GM12878 (cell line): ENCODE measurements around the gene IQGAP3. TPM values are rescaled to one million over a fixed set of nuclear protein-coding genes. Genes with fewer than 3 reads are reported as not detected.

Experiments used
- ATAC-seq: fragments of 200-7000 bp; cut with Tn5 transposase; 3 replicates; pipeline ENCODE4 v1.9.1; 2020; ENCODE audit warnings: mild to moderate bottlenecking, moderate library complexity
- BruUV-seq: library from RNA; stranded (reverse); fragments of 400-500 nt; replicated peaks from 2 replicates; lab custom pipeline; 2021; lab: Mats Ljungman, UMichigan
- CTCF ChIA-PET: fragments of 300-600 bp; sonication (Branson Sonifier 250); formaldehyde crosslinking; extraction: SDS; loops from one replicate; lab custom pipeline; 2021; ENCODE audit warnings: inconsistent platforms; lab: Yijun Ruan, JAX
- POLR2A ChIA-PET: fragments of 350-600 bp; formaldehyde crosslinking; extraction: SDS; loops from one replicate; lab custom pipeline; 2021; ENCODE audit warnings: inconsistent platforms; lab: Charles Lee
- RAD21 ChIA-PET: fragments of 300-600 bp; sonication (Branson Sonifier 250); formaldehyde crosslinking; loops from one replicate; lab custom pipeline; 2023; ENCODE audit warnings: antibody characterized with exemption; ENCODE audit not compliant: unreplicated experiment; lab: Charles Lee
- SMC1A ChIA-PET: fragments of 300-600 bp; sonication (Branson Sonifier 250); formaldehyde crosslinking; loops from one replicate; lab custom pipeline; 2023; ENCODE audit not compliant: unreplicated experiment, uncharacterized antibody; lab: Charles Lee
- DNase-seq: peaks from one replicate; pipeline ENCODE4 v3.0.0-alpha.2; 2011; ENCODE audit warnings: low read depth, low spot score
- FAIRE-seq: peaks from 3 replicates; lab custom pipeline; 2011; peaks lifted over from hg19 to GRCh38; lab: Jason Lieb, UNC
- H2AFZ ChIP-seq: 2 replicates; pipeline ENCODE4 v1.6.0; 2011; ENCODE audit warnings: low read depth, low read length, control low read depth; ENCODE audit not compliant: control insufficient read depth
- H3K27ac ChIP-seq: 2 replicates; pipeline ENCODE4 v1.5.1; 2011; ENCODE audit warnings: control low read depth; ENCODE audit not compliant: control insufficient read depth, insufficient read depth
- H3K27me3 ChIP-seq, 2 experiments: replicated peaks in 1 of 2; 2 replicates each; pipeline versions ENCODE4 v1.6.0 to v1.6.1; 2011; ENCODE audit warnings: low read length in 1 of 2; ENCODE audit not compliant: control insufficient read depth in 2 of 2, insufficient read depth in 2 of 2
- H3K36me3 ChIP-seq, 2 experiments: 2 replicates each; pipeline ENCODE4 v1.5.1; 2011; ENCODE audit warnings: low read length in 1 of 2; ENCODE audit not compliant: control insufficient read depth in 2 of 2, insufficient read depth in 2 of 2
- H3K4me1 ChIP-seq: 2 replicates; pipeline ENCODE4 v1.6.1; 2011; ENCODE audit warnings: mild to moderate bottlenecking, low read length, moderate library complexity, mixed read lengths; ENCODE audit not compliant: control insufficient read depth, insufficient read depth
- H3K4me2 ChIP-seq: 2 replicates; pipeline ENCODE4 v1.6.0; 2011; ENCODE audit warnings: control low read depth; ENCODE audit not compliant: control insufficient read depth, insufficient read depth
- H3K4me3 ChIP-seq: fragments of 200-600 bp; sonication (generic); 2 replicates; pipeline ENCODE4 v1.5.1; 2016
- H3K79me2 ChIP-seq: 2 replicates; pipeline ENCODE4 v1.6.0; 2011; ENCODE audit warnings: low read length; ENCODE audit not compliant: control insufficient read depth, insufficient read depth
- H3K9ac ChIP-seq: 2 replicates; pipeline ENCODE4 v1.8.0; 2011; ENCODE audit warnings: low read length, control low read depth, mixed read lengths; ENCODE audit not compliant: control insufficient read depth, insufficient read depth
- H3K9me3 ChIP-seq: replicated peaks from 3 replicates; pipeline ENCODE4 v1.5.1; 2011; ENCODE audit warnings: mild to moderate bottlenecking, low read length; ENCODE audit not compliant: control insufficient read depth, insufficient read depth
- H4K20me1 ChIP-seq: 2 replicates; pipeline ENCODE4 v1.6.0; 2011; ENCODE audit not compliant: control insufficient read depth, insufficient read depth
- BACH1 ChIP-seq: fragments of 450-650 bp; IDR thresholded peaks from 2 replicates; pipeline ENCODE4 v1.6.1; 2017; ENCODE audit warnings: mild to moderate bottlenecking, borderline replicate concordance
- CHD1 ChIP-seq: IDR thresholded peaks from 2 replicates; pipeline ENCODE4 v1.6.1; 2012; ENCODE audit warnings: low read depth, low read length, improper control_type of control experiment
- HDAC2 ChIP-seq: fragments of 200-600 bp; sonication (generic); IDR thresholded peaks from 2 replicates; pipeline ENCODE4 v1.6.1; 2017
- IKZF1 ChIP-seq: fragments of 450-650 bp; conservative IDR thresholded peaks from 2 replicates; pipeline ENCODE4 v1.6.1; 2017; ENCODE audit warnings: antibody characterized with exemption, mild to moderate bottlenecking
- JUNB ChIP-seq: IDR thresholded peaks from 2 replicates; pipeline ENCODE4 v1.6.1; 2016; ENCODE audit warnings: antibody characterized with exemption, mild to moderate bottlenecking
- MYC ChIP-seq: IDR thresholded peaks from 2 replicates; pipeline ENCODE4 v1.6.1; 2011; ENCODE audit warnings: mild to moderate bottlenecking, low read length, moderate library complexity, inconsistent platforms; ENCODE audit not compliant: insufficient read depth, insufficient replicate concordance, insufficient read length, severe bottlenecking
- NFXL1 ChIP-seq: fragments of 450-650 bp; IDR thresholded peaks from 2 replicates; pipeline ENCODE4 v1.6.1; 2017; ENCODE audit warnings: antibody characterized with exemption, mild to moderate bottlenecking, borderline replicate concordance
- NR2F1 ChIP-seq: fragments of 450-650 bp; conservative IDR thresholded peaks from 2 replicates; pipeline ENCODE4 v1.6.1; 2017; ENCODE audit warnings: mild to moderate bottlenecking
- POLR2A ChIP-seq: IDR thresholded peaks from 2 replicates; pipeline ENCODE4 v1.6.1; 2011; ENCODE audit warnings: low read depth, mild to moderate bottlenecking, low read length
- STAT1 ChIP-seq: fragments of 450-650 bp; conservative IDR thresholded peaks from 2 replicates; pipeline ENCODE4 v1.6.1; 2014; ENCODE audit warnings: antibody characterized with exemption, mild to moderate bottlenecking
- WGBS: methylation state at CpG from one replicate; pipeline ENCODE4 v1.1.6; 2016; ENCODE audit warnings: low lambda C conversion rate; ENCODE audit not compliant: insufficient replicate concordance, insufficient coverage; ENCODE audit errors: missing lambda C conversion rate; 5-methylcytosine and 5-hydroxymethylcytosine counted together
- in situ Hi-C: fragments of 300-500 bp; cut with MboI; formaldehyde crosslinking; loops from 9 replicates; pipeline ENCODE4 v1.14.3; 2018; ENCODE audit warnings: mixed read lengths
- intact Hi-C: fragments of 100-400 bp; cut with micrococcal nuclease; formaldehyde crosslinking; loops from one replicate; pipeline ENCODE4 v1.14.2; 2022; ENCODE audit not compliant: unreplicated experiment
- polyA plus RNA-seq, 11 experiments: library from polyadenylated mRNA; depleted of rRNA in 4 of 11; unstranded in 6 of 11; stranded (reverse) in 5 of 11; fragments of >200 nt; fragmentation: Nextera tagmentation in 4 of 11; fragmentation: Illumina TruSeq in 1 of 11; extraction: Ambion mirVana in 4 of 11; extraction: Trizol in 1 of 11; gene quantifications; 1 replicate in 1 of 11; 2 replicates in 10 of 11; pipeline versions ENCODE4 v1.2.1 to v1.2.3, GENCODE V29; 2011 to 2016; ENCODE audit warnings: inconsistent platforms in 2 of 11, missing spikeins in 2 of 11, low read depth in 1 of 11
- total RNA-seq, 4 experiments: library from RNA; depleted of rRNA in 3 of 4; stranded (reverse); fragments of >200 nt in 3 of 4; fragmentation: Illumina TruSeq in 1 of 4; extraction: Trizol in 1 of 4; gene quantifications; 2 replicates each; pipeline versions ENCODE4 v1.2.1 to v1.2.3, GENCODE V29; 2013 to 2021
- TF ChIP-seq, protein P1 (sequence below): IDR thresholded peaks from 2 replicates; pipeline ENCODE4 v1.6.1; 2011; ENCODE audit warnings: borderline replicate concordance, low read depth, mild to moderate bottlenecking, moderate library complexity, low read length; ENCODE audit not compliant: insufficient read depth, poor library complexity, severe bottlenecking
- TF ChIP-seq, protein P2 (sequence below): fragments of 450-650 bp; IDR thresholded peaks from 2 replicates; pipeline ENCODE4 v1.6.1; 2017; ENCODE audit warnings: mild to moderate bottlenecking
- TF ChIP-seq, protein P3 (sequence below): IDR thresholded peaks from 2 replicates; pipeline ENCODE4 v1.6.1; 2011; ENCODE audit warnings: low read depth, mild to moderate bottlenecking, low read length, moderate library complexity, borderline replicate concordance; ENCODE audit errors: extremely low read depth
- TF ChIP-seq, protein P4 (sequence below): fragments of 450-650 bp; IDR thresholded peaks from 2 replicates; pipeline ENCODE4 v1.6.1; 2018; ENCODE audit warnings: mild to moderate bottlenecking, low read depth, moderate library complexity; ENCODE audit not compliant: partially characterized antibody
- TF ChIP-seq, protein P5 (sequence below), 3 experiments: IDR thresholded peaks in 2 of 3; conservative IDR thresholded peaks in 1 of 3; 2 replicates each; pipeline ENCODE4 v1.5.1; 2011; ENCODE audit warnings: low read depth in 3 of 3, low read length in 3 of 3, mild to moderate bottlenecking in 3 of 3, control low read depth in 2 of 3, moderate library complexity in 2 of 3, inconsistent platforms in 1 of 3, mixed read lengths in 1 of 3; ENCODE audit not compliant: control insufficient read depth in 2 of 3, insufficient read depth in 1 of 3; ENCODE audit errors: extremely low read depth in 1 of 3

IQGAP3 gene
- total and polyA plus RNA-seq, 10 of the 15 experiments (the other 5 are each of a cell fraction or from before 2014, with no cell fraction given): 1.1 to 10.7 (median 7.9) TPM

DNA sequence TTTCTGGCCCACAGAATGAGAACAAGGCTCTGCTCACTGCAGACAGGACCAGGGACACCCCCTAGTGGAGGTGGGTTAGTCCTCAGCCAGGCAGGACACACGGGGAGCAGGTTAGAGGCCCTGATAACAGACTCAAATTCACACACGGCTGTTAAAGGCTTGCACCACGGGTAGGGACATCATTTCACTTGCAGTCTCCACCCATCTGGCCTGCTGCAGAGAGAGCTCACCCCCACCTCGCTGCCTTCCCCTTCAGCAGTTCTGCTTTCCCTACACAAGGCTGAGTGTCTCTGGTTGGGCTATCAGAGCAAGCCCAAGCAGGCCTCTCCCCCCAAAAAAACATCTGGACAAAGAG, 92.4 kb downstream of the IQGAP3 start:
- TF ChIP-seq CHD1: no peak
- TF ChIP-seq, protein P1, sequence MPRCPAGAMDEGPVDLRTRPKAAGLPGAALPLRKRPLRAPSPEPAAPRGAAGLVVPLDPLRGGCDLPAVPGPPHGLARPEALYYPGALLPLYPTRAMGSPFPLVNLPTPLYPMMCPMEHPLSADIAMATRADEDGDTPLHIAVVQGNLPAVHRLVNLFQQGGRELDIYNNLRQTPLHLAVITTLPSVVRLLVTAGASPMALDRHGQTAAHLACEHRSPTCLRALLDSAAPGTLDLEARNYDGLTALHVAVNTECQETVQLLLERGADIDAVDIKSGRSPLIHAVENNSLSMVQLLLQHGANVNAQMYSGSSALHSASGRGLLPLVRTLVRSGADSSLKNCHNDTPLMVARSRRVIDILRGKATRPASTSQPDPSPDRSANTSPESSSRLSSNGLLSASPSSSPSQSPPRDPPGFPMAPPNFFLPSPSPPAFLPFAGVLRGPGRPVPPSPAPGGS: no peak
- TF ChIP-seq, protein P2, sequence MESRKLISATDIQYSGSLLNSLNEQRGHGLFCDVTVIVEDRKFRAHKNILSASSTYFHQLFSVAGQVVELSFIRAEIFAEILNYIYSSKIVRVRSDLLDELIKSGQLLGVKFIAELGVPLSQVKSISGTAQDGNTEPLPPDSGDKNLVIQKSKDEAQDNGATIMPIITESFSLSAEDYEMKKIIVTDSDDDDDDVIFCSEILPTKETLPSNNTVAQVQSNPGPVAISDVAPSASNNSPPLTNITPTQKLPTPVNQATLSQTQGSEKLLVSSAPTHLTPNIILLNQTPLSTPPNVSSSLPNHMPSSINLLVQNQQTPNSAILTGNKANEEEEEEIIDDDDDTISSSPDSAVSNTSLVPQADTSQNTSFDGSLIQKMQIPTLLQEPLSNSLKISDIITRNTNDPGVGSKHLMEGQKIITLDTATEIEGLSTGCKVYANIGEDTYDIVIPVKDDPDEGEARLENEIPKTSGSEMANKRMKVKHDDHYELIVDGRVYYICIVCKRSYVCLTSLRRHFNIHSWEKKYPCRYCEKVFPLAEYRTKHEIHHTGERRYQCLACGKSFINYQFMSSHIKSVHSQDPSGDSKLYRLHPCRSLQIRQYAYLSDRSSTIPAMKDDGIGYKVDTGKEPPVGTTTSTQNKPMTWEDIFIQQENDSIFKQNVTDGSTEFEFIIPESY: no peak
- no peak for TF ChIP-seq MYC
- no peak for TF ChIP-seq NFXL1
- TF ChIP-seq, protein P3, sequence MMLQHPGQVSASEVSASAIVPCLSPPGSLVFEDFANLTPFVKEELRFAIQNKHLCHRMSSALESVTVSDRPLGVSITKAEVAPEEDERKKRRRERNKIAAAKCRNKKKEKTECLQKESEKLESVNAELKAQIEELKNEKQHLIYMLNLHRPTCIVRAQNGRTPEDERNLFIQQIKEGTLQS: no peak
- TF ChIP-seq JUNB: no peak
- TF ChIP-seq HDAC2: no peak
- TF ChIP-seq NR2F1: no peak
- TF ChIP-seq IKZF1: no peak
- TF ChIP-seq, protein P4, sequence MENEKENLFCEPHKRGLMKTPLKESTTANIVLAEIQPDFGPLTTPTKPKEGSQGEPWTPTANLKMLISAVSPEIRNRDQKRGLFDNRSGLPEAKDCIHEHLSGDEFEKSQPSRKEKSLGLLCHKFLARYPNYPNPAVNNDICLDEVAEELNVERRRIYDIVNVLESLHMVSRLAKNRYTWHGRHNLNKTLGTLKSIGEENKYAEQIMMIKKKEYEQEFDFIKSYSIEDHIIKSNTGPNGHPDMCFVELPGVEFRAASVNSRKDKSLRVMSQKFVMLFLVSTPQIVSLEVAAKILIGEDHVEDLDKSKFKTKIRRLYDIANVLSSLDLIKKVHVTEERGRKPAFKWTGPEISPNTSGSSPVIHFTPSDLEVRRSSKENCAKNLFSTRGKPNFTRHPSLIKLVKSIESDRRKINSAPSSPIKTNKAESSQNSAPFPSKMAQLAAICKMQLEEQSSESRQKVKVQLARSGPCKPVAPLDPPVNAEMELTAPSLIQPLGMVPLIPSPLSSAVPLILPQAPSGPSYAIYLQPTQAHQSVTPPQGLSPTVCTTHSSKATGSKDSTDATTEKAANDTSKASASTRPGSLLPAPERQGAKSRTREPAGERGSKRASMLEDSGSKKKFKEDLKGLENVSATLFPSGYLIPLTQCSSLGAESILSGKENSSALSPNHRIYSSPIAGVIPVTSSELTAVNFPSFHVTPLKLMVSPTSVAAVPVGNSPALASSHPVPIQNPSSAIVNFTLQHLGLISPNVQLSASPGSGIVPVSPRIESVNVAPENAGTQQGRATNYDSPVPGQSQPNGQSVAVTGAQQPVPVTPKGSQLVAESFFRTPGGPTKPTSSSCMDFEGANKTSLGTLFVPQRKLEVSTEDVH: no peak
- no peak for TF ChIP-seq BACH1
- TF ChIP-seq STAT1: no peak
- TF ChIP-seq, protein P5, sequence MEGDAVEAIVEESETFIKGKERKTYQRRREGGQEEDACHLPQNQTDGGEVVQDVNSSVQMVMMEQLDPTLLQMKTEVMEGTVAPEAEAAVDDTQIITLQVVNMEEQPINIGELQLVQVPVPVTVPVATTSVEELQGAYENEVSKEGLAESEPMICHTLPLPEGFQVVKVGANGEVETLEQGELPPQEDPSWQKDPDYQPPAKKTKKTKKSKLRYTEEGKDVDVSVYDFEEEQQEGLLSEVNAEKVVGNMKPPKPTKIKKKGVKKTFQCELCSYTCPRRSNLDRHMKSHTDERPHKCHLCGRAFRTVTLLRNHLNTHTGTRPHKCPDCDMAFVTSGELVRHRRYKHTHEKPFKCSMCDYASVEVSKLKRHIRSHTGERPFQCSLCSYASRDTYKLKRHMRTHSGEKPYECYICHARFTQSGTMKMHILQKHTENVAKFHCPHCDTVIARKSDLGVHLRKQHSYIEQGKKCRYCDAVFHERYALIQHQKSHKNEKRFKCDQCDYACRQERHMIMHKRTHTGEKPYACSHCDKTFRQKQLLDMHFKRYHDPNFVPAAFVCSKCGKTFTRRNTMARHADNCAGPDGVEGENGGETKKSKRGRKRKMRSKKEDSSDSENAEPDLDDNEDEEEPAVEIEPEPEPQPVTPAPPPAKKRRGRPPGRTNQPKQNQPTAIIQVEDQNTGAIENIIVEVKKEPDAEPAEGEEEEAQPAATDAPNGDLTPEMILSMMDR (IDR thresholded peaks at IDR 0.05 in 2 of 3, conservative IDR thresholded peaks at IDR 0.05 in 1 of 3; ENCODE audit: control insufficient read depth in 2 of 3, extremely low read depth in 1 of 3, insufficient read depth in 1 of 3, low read depth in 3 of 3, low read length in 3 of 3): peak in 1 of 3 experiments; percentile 19; a peak in 2 of 6 replicates
- TF ChIP-seq POLR2A: 0 out of 2 replicates have a peak, but pooled peaks have one; percentile 1
- intact Hi-C loops: loop anchor here (2.0 to 10.0 kb wide), 2 partner anchors 19 to 125 kb away; partner anchors contain the start of gene GPATCH4
- peaks cover 36% of the 10 kb centered on the region for H3K4me1 ChIP-seq
- H3K79me2 ChIP-seq: peaks cover 29% of the 10 kb centered on the region
- H3K4me2 ChIP-seq: no peak overlapping the region
- H2AFZ ChIP-seq: no peak overlapping the region
- ChIA-PET RAD21 (interaction anchor here (0.6 to 13.6 kb wide), 17 partner anchors 11 to 181 kb away, joined by 3 to 323 read pairs (median 6); partner anchors contain the start of genes GPATCH4, MEF2D, NAXE and TTC24), SMC1A (interaction anchor here (0.9 to 21.2 kb wide), 11 partner anchors 11 to 140 kb away, joined by 3 to 460 read pairs (median 8); partner anchors contain the start of gene MEF2D), POLR2A (interaction anchor here (0.6 to 23.9 kb wide), 4 partner anchors 11 to 132 kb away, joined by 3 to 630 read pairs (median 16); partner anchors contain the start of gene MEF2D), CTCF (interaction anchor here (0.6 to 5.7 kb wide), 31 partner anchors 9 to 192 kb away, joined by 3 to 140 read pairs (median 8); partner anchors contain the start of genes IQGAP3, MEF2D, NAXE and TTC24)
- FAIRE-seq (no peak), ATAC-seq (no peak), DNase-seq (no peak)
- H4K20me1 ChIP-seq: peaks cover 2% of the 10 kb centered on the region; the same call in 1 of the 2 replicates
- H3K9me3 ChIP-seq: no peaks in the 10 kb centered on the region
- no peak overlapping the region for H3K4me3 ChIP-seq
- 11% methylated on average over 4 of the region's 4 CpGs for WGBS
- no TSS peak for BruUV-seq
- H3K9ac ChIP-seq: no peak overlapping the region
- H3K36me3 ChIP-seq: peaks cover 62 to 76% of the 10 kb centered on the region in 2 experiments
- in situ Hi-C loops: no loop called here
- no peaks in the 10 kb centered on the region for H3K27me3 ChIP-seq
- H3K27ac ChIP-seq: no peak overlapping the region
